MM.1S (cell line): ENCODE measurements around the gene PRDM5.
A peak's percentile ranks its signal among the peaks of the same experiment; 100 is the strongest.

Experiments used
- DNase-seq: peaks from one replicate; pipeline ENCODE4 v3.0.0-alpha.2; 2015
- H2AFZ ChIP-seq: fragments of 300-600 bp; sonication (generic); 2 replicates; pipeline ENCODE4 v1.6.0; 2016; ENCODE audit warnings: antibody characterized with exemption, low read length
- H3F3A ChIP-seq: fragments of 300-600 bp; sonication (generic); 2 replicates; pipeline ENCODE4 v1.6.1; 2016; ENCODE audit warnings: mild to moderate bottlenecking, antibody characterized with exemption, low read length, moderate library complexity, mixed read lengths; ENCODE audit not compliant: insufficient read depth
- H3K27ac ChIP-seq: fragments of 300-600 bp; sonication (generic); 2 replicates; pipeline ENCODE4 v1.5.1; 2016; ENCODE audit warnings: mild to moderate bottlenecking, low read length
- H3K27me3 ChIP-seq: fragments of 300-600 bp; sonication (generic); replicated peaks from 2 replicates; pipeline ENCODE4 v1.6.0; 2016; ENCODE audit warnings: low read length; ENCODE audit not compliant: insufficient read depth
- H3K36me3 ChIP-seq: fragments of 300-600 bp; sonication (generic); replicated peaks from 2 replicates; pipeline ENCODE4 v1.6.1; 2016; ENCODE audit warnings: mild to moderate bottlenecking, low read length, mixed read lengths; ENCODE audit not compliant: insufficient read depth
- H3K4me1 ChIP-seq: fragments of 300-600 bp; sonication (generic); 2 replicates; pipeline ENCODE4 v1.6.1; 2016; ENCODE audit warnings: low read length, mixed read lengths
- H3K4me2 ChIP-seq: fragments of 300-600 bp; sonication (generic); 2 replicates; pipeline ENCODE4 v1.6.0; 2016; ENCODE audit warnings: low read depth, low read length
- H3K4me3 ChIP-seq: fragments of 300-600 bp; sonication (generic); 2 replicates; pipeline ENCODE4 v1.5.1; 2016; ENCODE audit warnings: low read length, mixed read lengths
- H3K79me2 ChIP-seq: fragments of 300-600 bp; sonication (generic); 2 replicates; pipeline ENCODE4 v1.6.1; 2016; ENCODE audit warnings: mixed run types, low read length, mixed read lengths
- H3K9ac ChIP-seq: fragments of 300-600 bp; sonication (generic); 2 replicates; pipeline ENCODE4 v1.6.1; 2016; ENCODE audit warnings: low read length, mixed read lengths
- H3K9me2 ChIP-seq: fragments of 300-600 bp; sonication (generic); replicated peaks from 2 replicates; pipeline ENCODE4 v1.6.1; 2016; ENCODE audit warnings: mild to moderate bottlenecking, low read length, mixed read lengths; ENCODE audit not compliant: insufficient read depth
- H3K9me3 ChIP-seq: fragments of 300-600 bp; sonication (generic); replicated peaks from 2 replicates; pipeline ENCODE4 v1.6.1; 2016; ENCODE audit warnings: mild to moderate bottlenecking, low read length, mixed read lengths; ENCODE audit not compliant: insufficient read depth
- H4K20me1 ChIP-seq: fragments of 300-600 bp; sonication (generic); 2 replicates; pipeline ENCODE4 v1.6.1; 2016; ENCODE audit warnings: mild to moderate bottlenecking, low read length, moderate library complexity, mixed read lengths; ENCODE audit not compliant: insufficient read depth
- CTCF ChIP-seq: fragments of 300-600 bp; sonication (generic); IDR thresholded peaks from 2 replicates; pipeline ENCODE4 v1.5.1; 2016; ENCODE audit warnings: antibody characterized with exemption, low read length, mixed read lengths
- EZH2 ChIP-seq: fragments of 300-600 bp; sonication (generic); optimal IDR thresholded peaks from 2 replicates; pipeline ENCODE3; 2017; ENCODE audit warnings: low read depth, mild to moderate bottlenecking, antibody characterized with exemption, low read length, mixed read lengths
- EZH2phosphoT487 ChIP-seq: fragments of 300-600 bp; sonication (generic); IDR thresholded peaks from 2 replicates; pipeline ENCODE4 v1.6.1; 2018; ENCODE audit warnings: antibody characterized with exemption, low read length

Gene PRDM5

GRCh38 chr4:120731561-120731960 lies 191.0 kb downstream of the PRDM5 start:
- Histone ChIP-seq H4K20me1 (no peaks in the 10 kb centered on the region), H3F3A (0 out of 2 replicates have a peak, but pooled peaks cover 9% of the 10 kb centered on the region), H3K4me2 (no peak overlapping the region), H3K9me2 (no peaks in the 10 kb centered on the region), H3K27ac (no peak overlapping the region), H3K27me3 (no peaks in the 10 kb centered on the region), H3K9me3 (no peaks in the 10 kb centered on the region; the same call in 1 of the 2 replicates), H3K36me3 (0 out of 2 replicates have a peak, but pooled peaks cover 2% of the 10 kb centered on the region), H3K9ac (no peak overlapping the region), H3K4me3 (no peak overlapping the region), H3K79me2 (no peaks in the 10 kb centered on the region), H2AFZ (no peak overlapping the region), H3K4me1 (peaks cover 23% of the 10 kb centered on the region)
- no peak for DNase-seq
- TF ChIP-seq EZH2, result no peak
- TF ChIP-seq EZH2phosphoT487, result no peak
- no peak for TF ChIP-seq CTCF

GRCh38 chr4:120730777-120731320 lies 191.7 kb downstream of the PRDM5 start:
- no peaks in the 10 kb centered on the region for H3K27me3 ChIP-seq
- H3F3A ChIP-seq, result 0 out of 2 replicates have a peak, but pooled peaks cover 9% of the 10 kb centered on the region
- DNase-seq, result no peak
- no peak overlapping the region for H3K27ac ChIP-seq
- H3K79me2 ChIP-seq, result no peaks in the 10 kb centered on the region
- no peaks in the 10 kb centered on the region for H4K20me1 ChIP-seq
- H2AFZ ChIP-seq, result no peak overlapping the region
- H3K9me2 ChIP-seq, result no peaks in the 10 kb centered on the region
- no peak for TF ChIP-seq CTCF
- no peak for TF ChIP-seq EZH2phosphoT487
- TF ChIP-seq EZH2, result no peak
- 0 out of 2 replicates have a peak, but pooled peaks cover 2% of the 10 kb centered on the region for H3K36me3 ChIP-seq
- H3K4me1 ChIP-seq, result peaks cover 23% of the 10 kb centered on the region
- H3K4me3 ChIP-seq, result no peak overlapping the region
- H3K9ac ChIP-seq, result no peak overlapping the region
- H3K9me3 ChIP-seq, result no peaks in the 10 kb centered on the region; the same call in 1 of the 2 replicates
- no peak overlapping the region for H3K4me2 ChIP-seq

GRCh38 chr4:120728892-120729675 lies 193.4 kb downstream of the PRDM5 start:
- no peak overlapping the region for H3K4me3 ChIP-seq
- H3K4me1 ChIP-seq, result peaks cover 14% of the 10 kb centered on the region
- H3K27ac ChIP-seq, result peak overlapping the region; percentile 46; the same call in 1 of the 2 replicates
- TF ChIP-seq CTCF (no peak), EZH2 (no peak), EZH2phosphoT487 (no peak)
- no peaks in the 10 kb centered on the region for H4K20me1 ChIP-seq
- H3K9me3 ChIP-seq, result no peaks in the 10 kb centered on the region; the same call in 1 of the 2 replicates
- no peaks in the 10 kb centered on the region for H3K79me2 ChIP-seq
- H3K9me2 ChIP-seq, result no peaks in the 10 kb centered on the region
- DNase-seq, result peak; percentile 49
- no peaks in the 10 kb centered on the region for H3K27me3 ChIP-seq
- H3F3A ChIP-seq, result 0 out of 2 replicates have a peak, but pooled peaks cover 9% of the 10 kb centered on the region
- peak overlapping the region; percentile 14; the same call in 1 of the 2 replicates for H2AFZ ChIP-seq
- H3K4me2 ChIP-seq, result peak overlapping the region; percentile 50
- 0 out of 2 replicates have a peak, but pooled peaks cover 2% of the 10 kb centered on the region for H3K36me3 ChIP-seq
- H3K9ac ChIP-seq, result no peak overlapping the region
